HL-60 (cell line): ENCODE data around the gene DCHS1.

ENCODE experiments used
- DNase-seq, 2 experiments: peaks; one replicate each; pipeline ENCODE4 v3.0.0-alpha.2; 2010 to 2020; ENCODE audit warnings: low read depth in 1 of 2, low spot score in 1 of 2
- H3K27ac ChIP-seq: fragments of 250-450 bp; sonication (Bioruptor Pico); replicated peaks from 2 replicates; pipeline ENCODE4 v1.5.1; 2020; ENCODE audit warnings: mild to moderate bottlenecking, moderate library complexity
- H3K27me3 ChIP-seq: fragments of 250-450 bp; sonication (Bioruptor Pico); 2 replicates; pipeline ENCODE4 v1.5.1; 2021; ENCODE audit warnings: mild to moderate bottlenecking, moderate library complexity; ENCODE audit not compliant: insufficient read depth, poor library complexity, severe bottlenecking
- H3K4me3 ChIP-seq: replicated peaks from 2 replicates; pipeline ENCODE4 v1.5.1; 2011; ENCODE audit warnings: mild to moderate bottlenecking, control low read depth, low read length; ENCODE audit not compliant: insufficient read depth
- GABPA ChIP-seq: IDR thresholded peaks from 2 replicates; pipeline ENCODE4 v1.6.1; 2012; ENCODE audit warnings: low read depth
- POLR2AphosphoS5 ChIP-seq: IDR thresholded peaks from 2 replicates; pipeline ENCODE4 v1.6.1; 2012; ENCODE audit warnings: low read depth
- SPI1 ChIP-seq: IDR thresholded peaks from 2 replicates; pipeline ENCODE4 v1.6.1; 2012; ENCODE audit warnings: low read depth, mild to moderate bottlenecking, borderline replicate concordance
- TF ChIP-seq, protein P1 (sequence below): IDR thresholded peaks from one replicate; pipeline ENCODE4 v1.5.1; 2011; ENCODE audit warnings: low read length, control low read depth, inconsistent platforms; ENCODE audit not compliant: insufficient read depth
- TF ChIP-seq, protein P2 (sequence below): IDR thresholded peaks from 2 replicates; pipeline ENCODE4 v1.6.1; 2012; ENCODE audit warnings: low read depth; ENCODE audit not compliant: insufficient replicate concordance

DCHS1 gene

GRCh38 chr11:6671991-6672390 is 16.4 kb upstream of the DCHS1 start:
- DNase-seq: no peak
- TF ChIP-seq POLR2AphosphoS5: no peak
- TF ChIP-seq GABPA: no peak
- no peak for TF ChIP-seq SPI1
- TF ChIP-seq, protein P1, sequence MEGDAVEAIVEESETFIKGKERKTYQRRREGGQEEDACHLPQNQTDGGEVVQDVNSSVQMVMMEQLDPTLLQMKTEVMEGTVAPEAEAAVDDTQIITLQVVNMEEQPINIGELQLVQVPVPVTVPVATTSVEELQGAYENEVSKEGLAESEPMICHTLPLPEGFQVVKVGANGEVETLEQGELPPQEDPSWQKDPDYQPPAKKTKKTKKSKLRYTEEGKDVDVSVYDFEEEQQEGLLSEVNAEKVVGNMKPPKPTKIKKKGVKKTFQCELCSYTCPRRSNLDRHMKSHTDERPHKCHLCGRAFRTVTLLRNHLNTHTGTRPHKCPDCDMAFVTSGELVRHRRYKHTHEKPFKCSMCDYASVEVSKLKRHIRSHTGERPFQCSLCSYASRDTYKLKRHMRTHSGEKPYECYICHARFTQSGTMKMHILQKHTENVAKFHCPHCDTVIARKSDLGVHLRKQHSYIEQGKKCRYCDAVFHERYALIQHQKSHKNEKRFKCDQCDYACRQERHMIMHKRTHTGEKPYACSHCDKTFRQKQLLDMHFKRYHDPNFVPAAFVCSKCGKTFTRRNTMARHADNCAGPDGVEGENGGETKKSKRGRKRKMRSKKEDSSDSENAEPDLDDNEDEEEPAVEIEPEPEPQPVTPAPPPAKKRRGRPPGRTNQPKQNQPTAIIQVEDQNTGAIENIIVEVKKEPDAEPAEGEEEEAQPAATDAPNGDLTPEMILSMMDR: no peak
- TF ChIP-seq, protein P2, sequence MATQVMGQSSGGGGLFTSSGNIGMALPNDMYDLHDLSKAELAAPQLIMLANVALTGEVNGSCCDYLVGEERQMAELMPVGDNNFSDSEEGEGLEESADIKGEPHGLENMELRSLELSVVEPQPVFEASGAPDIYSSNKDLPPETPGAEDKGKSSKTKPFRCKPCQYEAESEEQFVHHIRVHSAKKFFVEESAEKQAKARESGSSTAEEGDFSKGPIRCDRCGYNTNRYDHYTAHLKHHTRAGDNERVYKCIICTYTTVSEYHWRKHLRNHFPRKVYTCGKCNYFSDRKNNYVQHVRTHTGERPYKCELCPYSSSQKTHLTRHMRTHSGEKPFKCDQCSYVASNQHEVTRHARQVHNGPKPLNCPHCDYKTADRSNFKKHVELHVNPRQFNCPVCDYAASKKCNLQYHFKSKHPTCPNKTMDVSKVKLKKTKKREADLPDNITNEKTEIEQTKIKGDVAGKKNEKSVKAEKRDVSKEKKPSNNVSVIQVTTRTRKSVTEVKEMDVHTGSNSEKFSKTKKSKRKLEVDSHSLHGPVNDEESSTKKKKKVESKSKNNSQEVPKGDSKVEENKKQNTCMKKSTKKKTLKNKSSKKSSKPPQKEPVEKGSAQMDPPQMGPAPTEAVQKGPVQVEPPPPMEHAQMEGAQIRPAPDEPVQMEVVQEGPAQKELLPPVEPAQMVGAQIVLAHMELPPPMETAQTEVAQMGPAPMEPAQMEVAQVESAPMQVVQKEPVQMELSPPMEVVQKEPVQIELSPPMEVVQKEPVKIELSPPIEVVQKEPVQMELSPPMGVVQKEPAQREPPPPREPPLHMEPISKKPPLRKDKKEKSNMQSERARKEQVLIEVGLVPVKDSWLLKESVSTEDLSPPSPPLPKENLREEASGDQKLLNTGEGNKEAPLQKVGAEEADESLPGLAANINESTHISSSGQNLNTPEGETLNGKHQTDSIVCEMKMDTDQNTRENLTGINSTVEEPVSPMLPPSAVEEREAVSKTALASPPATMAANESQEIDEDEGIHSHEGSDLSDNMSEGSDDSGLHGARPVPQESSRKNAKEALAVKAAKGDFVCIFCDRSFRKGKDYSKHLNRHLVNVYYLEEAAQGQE: no peak
- no peak overlapping the region for H3K27ac ChIP-seq

DNA sequence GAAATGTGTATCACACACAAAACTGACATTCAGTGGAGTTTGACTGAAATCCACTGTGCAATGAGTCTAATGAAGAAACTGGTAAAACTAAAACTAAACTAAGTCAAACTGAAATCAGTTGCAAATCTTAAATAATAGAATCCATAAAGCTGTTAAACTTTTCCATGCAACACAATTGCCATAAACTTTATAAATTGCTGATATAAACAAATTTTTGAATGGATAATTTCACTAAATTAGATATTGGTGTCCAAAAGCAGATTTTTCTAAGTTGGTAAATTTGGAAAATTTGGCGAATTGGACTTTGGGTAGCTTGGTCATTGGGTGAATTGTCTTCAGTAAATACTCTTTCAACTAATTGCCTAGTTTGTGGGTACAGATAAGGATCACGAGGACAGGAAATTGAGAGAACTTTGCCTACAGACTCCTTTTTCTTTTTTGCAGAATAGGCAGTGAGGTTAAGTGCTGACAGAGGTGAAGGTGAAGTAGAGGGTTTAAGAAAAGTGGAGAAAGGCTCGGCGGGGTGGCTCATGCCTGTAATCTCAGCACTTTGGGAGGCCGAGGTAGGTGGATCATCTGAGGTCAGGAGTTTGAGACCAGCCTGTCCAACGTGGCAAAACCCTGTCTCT is 14.7 kb upstream of the DCHS1 start:
- Histone ChIP-seq H3K27me3 (no peaks in the 10 kb centered on the region), H3K4me3 (no peak overlapping the region), H3K27ac (no peak overlapping the region)
- no peak for DNase-seq
- TF ChIP-seq, protein P1: no peak
- TF ChIP-seq, protein P2: no peak
- TF ChIP-seq SPI1: no peak
- TF ChIP-seq GABPA: no peak
- no peak for TF ChIP-seq POLR2AphosphoS5

More at GRCh38 chr11:6671991-6672390, 16.4 kb upstream of the DCHS1 start:
- no peak overlapping the region for H3K4me3 ChIP-seq
- no peaks in the 10 kb centered on the region for H3K27me3 ChIP-seq

GRCh38 chr11:6667733-6668374 is 12.2 kb upstream of the DCHS1 start:
- H3K27ac ChIP-seq: peak overlapping the region; percentile 49
- peak in 1 of 2 experiments; percentile 39 for DNase-seq

More at GRCh38 chr11:6667733-6668374, 12.2 kb upstream of the DCHS1 start:
- TF ChIP-seq POLR2AphosphoS5: no peak
- TF ChIP-seq, protein P1: no peak
- no peak for TF ChIP-seq SPI1
- no peak for TF ChIP-seq GABPA
- TF ChIP-seq, protein P2: no peak
- Histone ChIP-seq H3K4me3 (no peak overlapping the region), H3K27me3 (no peaks in the 10 kb centered on the region)
